IMR-90 (cell line): ENCODE data around the gene RPL19. TPM values are rescaled to one million over a fixed set of nuclear protein-coding genes. Genes with fewer than 3 reads are reported as not detected.
A peak's percentile ranks its signal among the peaks of the same experiment; 100 is the strongest.

Experiments used
- ATAC-seq: fragments of 200-7000 bp; cut with Tn5 transposase; 2 replicates; pipeline ENCODE4 v1.9.1; 2020; ENCODE audit warnings: low read depth, mild to moderate bottlenecking, moderate library complexity
- BruUV-seq: library from RNA; stranded (reverse); fragments of 400-500 nt; replicated peaks from 2 replicates; lab custom pipeline; 2021; lab: Mats Ljungman, UMichigan
- CTCF ChIA-PET: fragments of 300-600 bp; formaldehyde crosslinking; extraction: SDS; loops from one replicate; lab custom pipeline; 2021; ENCODE audit warnings: antibody characterized with exemption; lab: Yijun Ruan, JAX
- POLR2A ChIA-PET: fragments of 300-600 bp; sonication (Branson Sonifier 250); formaldehyde crosslinking; loops from one replicate; lab custom pipeline; 2022; ENCODE audit warnings: antibody characterized with exemption; ENCODE audit not compliant: unreplicated experiment; lab: Charles Lee
- DNase-seq: peaks from one replicate; pipeline ENCODE4 v3.0.0; 2013
- H2AFZ ChIP-seq: replicated peaks from 2 replicates; pipeline ENCODE3; 2013; ENCODE audit warnings: low read length, mild to moderate bottlenecking; ENCODE audit not compliant: poor library complexity
- H2AK5ac ChIP-seq: 2 replicates; pipeline ENCODE4 v1.6.1; 2013; ENCODE audit warnings: low read depth, low read length, inconsistent platforms
- H2AK9ac ChIP-seq: replicated peaks from 2 replicates; pipeline ENCODE3; 2013; ENCODE audit warnings: mild to moderate bottlenecking, low read depth, low read length, moderate library complexity; ENCODE audit not compliant: poor library complexity
- H2BK120ac ChIP-seq: 2 replicates; pipeline ENCODE4 v1.6.1; 2013; ENCODE audit warnings: low read depth, low read length, inconsistent platforms
- H2BK15ac ChIP-seq: 3 replicates; pipeline ENCODE4 v1.6.1; 2013; ENCODE audit warnings: low read depth, low read length, inconsistent platforms
- H2BK20ac ChIP-seq: 2 replicates; pipeline ENCODE4 v1.6.1; 2013; ENCODE audit warnings: low read depth, mild to moderate bottlenecking, inconsistent platforms, low read length, moderate library complexity
- H2BK5ac ChIP-seq: 2 replicates; pipeline ENCODE4 v1.6.1; 2013; ENCODE audit warnings: mild to moderate bottlenecking, low read depth, low read length, inconsistent platforms; ENCODE audit not compliant: poor library complexity, severe bottlenecking
- H3K14ac ChIP-seq: replicated peaks from 2 replicates; pipeline ENCODE4 v1.6.1; 2013; ENCODE audit warnings: low read depth, low read length, inconsistent platforms
- H3K18ac ChIP-seq: 2 replicates; pipeline ENCODE4 v1.6.1; 2013; ENCODE audit warnings: low read depth, low read length, control low read depth
- H3K23ac ChIP-seq: 2 replicates; pipeline ENCODE4 v1.6.1; 2013; ENCODE audit warnings: low read depth, low read length, inconsistent platforms
- H3K27ac ChIP-seq: 2 replicates; pipeline ENCODE4 v1.5.1; 2013; ENCODE audit warnings: mild to moderate bottlenecking, control low read depth, low read length; ENCODE audit not compliant: insufficient read depth
- H3K27me3 ChIP-seq: 2 replicates; pipeline ENCODE4 v1.6.1; 2013; ENCODE audit warnings: low read length; ENCODE audit not compliant: control insufficient read depth, insufficient read depth
- H3K36me3 ChIP-seq: 2 replicates; pipeline ENCODE4 v1.6.1; 2013; ENCODE audit warnings: low read length, mixed read lengths; ENCODE audit not compliant: control insufficient read depth, insufficient read depth
- H3K4ac ChIP-seq: 2 replicates; pipeline ENCODE4 v1.6.1; 2013; ENCODE audit warnings: low read depth, low read length, inconsistent platforms
- H3K4me1 ChIP-seq: 2 replicates; pipeline ENCODE4 v1.6.1; 2013; ENCODE audit warnings: low read length, mixed read lengths; ENCODE audit not compliant: control insufficient read depth, insufficient read depth
- H3K4me2 ChIP-seq: 2 replicates; pipeline ENCODE4 v1.6.1; 2013; ENCODE audit warnings: low read depth, mild to moderate bottlenecking, control low read depth, low read length, moderate library complexity
- H3K4me3 ChIP-seq: 2 replicates; pipeline ENCODE4 v1.5.1; 2013; ENCODE audit warnings: low read depth, mild to moderate bottlenecking, control low read depth, low read length, moderate library complexity; ENCODE audit not compliant: insufficient read depth
- H3K56ac ChIP-seq: 2 replicates; pipeline ENCODE4 v1.6.1; 2013; ENCODE audit warnings: low read length, inconsistent platforms; ENCODE audit not compliant: insufficient read depth; ENCODE audit errors: extremely low read depth
- H3K79me1 ChIP-seq, 2 experiments: 2 replicates each; pipeline ENCODE4 v1.6.1; 2013; ENCODE audit warnings: low read length in 2 of 2, inconsistent platforms in 1 of 2, low read depth in 1 of 2
- H3K9ac ChIP-seq: 2 replicates; pipeline ENCODE4 v1.6.1; 2013; ENCODE audit warnings: low read depth, low read length, control low read depth
- H3K9me1 ChIP-seq: 2 replicates; pipeline ENCODE4 v1.6.1; 2013; ENCODE audit warnings: low read length, inconsistent platforms; ENCODE audit not compliant: insufficient read depth
- H3K9me3 ChIP-seq: 2 replicates; pipeline ENCODE4 v1.6.1; 2013; ENCODE audit warnings: low read length; ENCODE audit not compliant: control insufficient read depth, insufficient read depth
- H4K20me1 ChIP-seq: 2 replicates; pipeline ENCODE4 v1.6.1; 2013; ENCODE audit warnings: low read length, inconsistent platforms; ENCODE audit not compliant: insufficient read depth
- H4K5ac ChIP-seq: 2 replicates; pipeline ENCODE4 v1.6.1; 2013; ENCODE audit warnings: mild to moderate bottlenecking, low read depth, low read length, control low read depth
- H4K8ac ChIP-seq, 2 experiments: 2 replicates each; pipeline ENCODE4 v1.6.1; 2013; ENCODE audit warnings: low read depth in 2 of 2, low read length in 2 of 2, control low read depth in 1 of 2, inconsistent platforms in 1 of 2
- H4K91ac ChIP-seq: 2 replicates; pipeline ENCODE4 v1.6.1; 2013; ENCODE audit warnings: low read depth, low read length, inconsistent platforms; ENCODE audit not compliant: insufficient read depth
- CEBPB ChIP-seq: IDR thresholded peaks from 2 replicates; pipeline ENCODE4 v1.6.1; 2012; ENCODE audit warnings: low read depth, low read length, improper control_type of control experiment
- CHD1 ChIP-seq: IDR thresholded peaks from 2 replicates; pipeline ENCODE4 v1.6.1; 2012; ENCODE audit warnings: low read depth, low read length, improper control_type of control experiment
- WGBS, 2 experiments: methylation state at CpG; one replicate each; pipeline versions ENCODE4 v1.1.5 to v1.1.7; 2013; ENCODE audit warnings: missing lambda C conversion rate in 2 of 2; ENCODE audit not compliant: insufficient read length in 1 of 2; ENCODE audit errors: extremely low coverage in 2 of 2; 5-methylcytosine and 5-hydroxymethylcytosine counted together
- dilution Hi-C: fragments of 300-500 bp; cut with HindIII; formaldehyde crosslinking; loops from one replicate; pipeline ENCODE4 v1.14.3; 2018; ENCODE audit warnings: low sequenced_read_pairs; ENCODE audit not compliant: unreplicated experiment
- in situ Hi-C: fragments of 300-500 bp; cut with MboI; formaldehyde crosslinking; loops from 3 replicates; pipeline ENCODE4 v1.14.3; 2019; ENCODE audit warnings: low sequenced_read_pairs, inconsistent platforms, mixed read lengths
- intact Hi-C: fragments of 100-400 bp; cut with micrococcal nuclease; formaldehyde crosslinking; loops from 2 replicates; pipeline ENCODE4 v1.10.0; 2022
- polyA plus RNA-seq, 3 experiments: library from polyadenylated mRNA; depleted of rRNA; stranded (reverse); fragments of >200 nt; gene quantifications; 2 replicates each; pipeline ENCODE4 v1.2.3, GENCODE V29; 2012; ENCODE audit warnings: low replicate concordance in 1 of 3
- total RNA-seq: library from RNA; depleted of rRNA; stranded (reverse); fragments of >200 nt; gene quantifications from 2 replicates; pipeline ENCODE4 v1.2.3, GENCODE V29; 2012

Gene RPL19
- total and polyA plus RNA-seq, 2 of the 4 experiments (the other 2 are of a cell fraction) = 2,101 to 2,466 TPM

DNA sequence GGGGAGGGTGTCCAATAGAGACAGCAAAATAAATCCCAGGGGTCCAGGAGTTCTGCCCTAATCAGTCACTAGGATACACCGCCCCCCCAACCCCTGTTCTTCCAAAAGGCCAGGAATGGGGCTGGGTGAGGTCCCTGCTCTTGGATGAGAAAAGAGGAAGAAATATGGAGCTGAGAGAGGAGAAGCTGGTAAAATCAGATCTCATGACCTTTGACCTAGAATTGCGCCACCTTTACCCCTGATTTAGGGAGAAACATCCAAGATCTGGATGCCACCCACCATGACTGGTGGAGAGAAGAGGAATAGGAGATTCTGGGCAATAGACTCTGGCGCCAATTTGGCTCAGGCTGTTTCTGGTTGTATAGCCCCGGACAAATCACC, 1.9 kb upstream of the RPL19 start:
- in situ Hi-C loops = no loop called here
- no CpG with 5 or more reads among the region's 4 CpGs for WGBS, 2 experiments
- Histone ChIP-seq H3K9me3 (no peaks in the 10 kb centered on the region), H3K4me2 (peak overlapping the region; percentile 78), H3K9ac (0 out of 2 replicates have a peak overlapping the region, but pooled peaks have one; percentile 37), H2BK20ac (no peak overlapping the region), H3K4me1 (peaks cover 23% of the 10 kb centered on the region), H4K91ac (peak overlapping the region; percentile 66; the same call in 1 of the 2 replicates), H2BK120ac (peak overlapping the region; percentile 18; the same call in 1 of the 2 replicates), H3K4me3 (peak overlapping the region; percentile 88; the same call in 1 of the 2 replicates), H4K5ac (peak overlapping the region; percentile 77), H3K9me1 (peaks cover 23% of the 10 kb centered on the region), H2AK5ac (peak overlapping the region; percentile 76), H3K27me3 (no peaks in the 10 kb centered on the region), H3K4ac (peak overlapping the region; percentile 63), H2BK5ac (peak overlapping the region; percentile 53), H3K27ac (peak overlapping the region; percentile 69), H2BK15ac (no peak overlapping the region), H3K23ac (no peak overlapping the region), H3K56ac (no peak overlapping the region; the same call in 1 of the 2 replicates), H3K14ac (no peak overlapping the region; the same call in 1 of the 2 replicates), H3K79me1 (peaks cover 48 to 79% of the 10 kb centered on the region in 2 experiments), H4K20me1 (peaks cover 36% of the 10 kb centered on the region), H2AK9ac (peak overlapping the region; percentile 89), H3K36me3 (peaks cover 28% of the 10 kb centered on the region), H4K8ac (peak overlapping the region; percentile 65 to 66; a peak in 3 of 4 replicates), H2AFZ (peak overlapping the region; percentile 92), H3K18ac (no peak overlapping the region)
- DNase-seq (no peak), ATAC-seq (no peak)
- ChIA-PET CTCF (no interaction called here), POLR2A (no interaction called here)
- TF ChIP-seq CEBPB (peak; percentile 82), CHD1 (no peak)
- dilution Hi-C loops = no loop called here
- intact Hi-C loops = no loop called here
- BruUV-seq = no TSS peak
